ENCODE data around the gene HMG20B.
A peak's percentile ranks its signal among the peaks of the same experiment; 100 is the strongest.
"Not testable (repeated sequence)": the region's sequence is repeated elsewhere in the genome, so short reads cannot be mapped to it uniquely, and the experiment has no call there.

HMG20B gene

DNA sequence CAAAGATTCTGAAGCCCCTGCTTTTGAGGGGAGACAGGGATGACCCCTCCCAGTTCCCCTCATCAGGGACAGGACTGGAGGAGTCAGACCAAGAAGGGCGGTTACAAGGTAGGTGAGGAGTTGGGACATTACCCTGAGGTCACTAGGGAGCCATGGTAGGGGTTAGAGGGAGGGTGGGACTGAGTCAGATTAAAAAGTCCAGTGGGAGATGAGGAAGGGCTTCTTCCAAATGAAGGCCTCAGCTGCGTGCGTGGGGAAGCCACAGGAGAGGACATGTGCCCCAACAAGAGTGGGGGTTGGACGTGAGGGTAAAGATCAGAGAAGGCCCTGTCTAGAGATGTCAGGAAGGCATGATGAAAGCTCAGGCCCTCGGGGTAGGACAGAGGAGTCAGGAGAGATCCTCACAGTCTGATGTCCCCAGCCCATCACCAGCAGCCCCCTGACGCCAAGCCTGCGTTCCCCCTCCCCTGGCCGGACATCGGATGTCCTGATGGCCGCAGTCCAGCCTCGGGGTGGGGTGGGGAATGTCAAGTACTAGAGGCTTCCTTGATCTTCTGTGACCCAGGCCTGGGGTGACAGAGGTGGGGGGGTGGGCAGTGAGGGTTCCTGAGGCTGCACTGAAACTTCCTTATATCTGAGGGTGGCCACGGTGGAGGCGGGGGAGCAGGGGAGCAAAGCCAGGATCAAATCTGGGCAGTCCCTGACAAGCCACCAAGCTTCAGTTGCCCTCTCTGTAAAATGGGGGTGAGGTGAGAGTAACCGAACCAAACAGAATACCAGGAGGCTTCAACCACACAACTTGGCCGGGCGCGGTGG is 8.8 kb upstream of the HMG20B start:
- FAIRE-seq (no peak), DNase-seq (ENCODE audit: insufficient read length) (no peak)
- TF ChIP-seq TAF1 (IDR thresholded peaks at IDR 0.05; ENCODE audit: borderline replicate concordance, low read depth, low read length) (no peak), POLR2AphosphoS5 (IDR thresholded peaks at IDR 0.05; ENCODE audit: low read depth, low read length) (no peak), POLR2A (IDR thresholded peaks at IDR 0.05; ENCODE audit: low read depth, low read length) (no peak)

DNA sequence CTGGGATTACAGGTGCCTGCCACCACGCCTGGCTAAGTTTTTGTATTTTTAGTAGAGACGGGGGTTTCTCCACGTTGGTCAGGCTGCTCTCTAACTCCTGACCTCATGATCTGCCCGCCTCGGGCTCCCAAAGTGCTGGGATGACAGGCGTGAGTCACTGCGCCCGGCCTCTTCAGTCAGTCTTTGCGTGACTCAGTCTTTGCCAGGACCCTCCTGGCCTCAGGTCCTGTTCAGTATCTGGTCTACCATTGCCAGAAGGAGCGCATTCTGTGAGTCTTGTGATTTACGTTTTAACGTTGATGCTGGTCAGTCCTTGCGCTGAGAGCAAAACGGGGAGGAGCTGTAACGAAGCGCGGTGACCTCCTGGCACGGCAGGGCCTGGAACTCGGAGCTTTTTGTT is 7.6 kb upstream of the HMG20B start:
- no peak for FAIRE-seq
- no peak for DNase-seq (ENCODE audit: insufficient read length)
- TF ChIP-seq TAF1 (IDR thresholded peaks at IDR 0.05; ENCODE audit: borderline replicate concordance, low read depth, low read length) (no peak), POLR2A (IDR thresholded peaks at IDR 0.05; ENCODE audit: low read depth, low read length) (no peak)

DNA sequence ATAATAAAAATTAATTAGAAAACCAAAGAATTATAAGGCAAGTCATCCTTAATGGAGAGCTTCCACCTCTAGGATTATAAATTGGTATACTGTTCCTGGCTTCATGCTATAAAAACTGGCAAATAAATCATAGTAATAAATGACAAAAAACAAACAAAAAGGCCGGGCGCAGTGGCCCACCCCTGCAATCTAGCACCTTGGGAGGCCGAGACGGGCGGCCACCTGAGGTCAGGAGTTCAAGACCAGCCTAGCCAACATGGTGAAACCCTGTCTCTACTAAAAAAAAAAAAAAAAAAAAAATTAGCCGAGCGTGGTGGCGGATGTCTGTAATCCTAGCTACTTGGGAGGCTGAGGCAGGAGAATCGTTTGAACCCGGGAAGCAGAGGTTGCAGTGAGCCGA is 2.7 kb upstream of the HMG20B start:
- DNase-seq (ENCODE audit: insufficient read length); FAIRE-seq: not testable (repeated sequence)

DNA sequence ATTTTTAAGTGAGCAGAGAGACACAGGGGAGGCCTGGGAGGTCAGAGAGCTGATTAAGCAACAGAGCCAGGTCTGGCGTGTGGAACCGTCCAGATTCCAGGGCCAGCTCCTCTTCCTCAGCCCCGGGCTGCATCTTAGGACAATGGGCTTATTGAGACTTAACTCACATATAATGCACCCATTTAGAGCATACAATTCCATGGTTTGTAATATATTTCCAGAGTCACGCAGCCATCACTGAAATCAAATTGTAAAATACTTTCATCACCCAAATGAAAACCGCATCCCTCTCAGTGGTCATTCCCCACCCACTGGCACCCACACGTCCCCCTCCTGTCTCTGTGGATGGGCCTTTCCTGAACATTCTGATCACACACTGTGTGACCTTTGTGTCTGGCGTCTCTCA is 2.1 kb upstream of the HMG20B start:
- no peak for DNase-seq (ENCODE audit: insufficient read length)
- no peak for FAIRE-seq
- TF ChIP-seq TAF1 (IDR thresholded peaks at IDR 0.05; ENCODE audit: borderline replicate concordance, low read depth, low read length) = no peak
- TF ChIP-seq POLR2AphosphoS5 (IDR thresholded peaks at IDR 0.05; ENCODE audit: low read depth, low read length) = no peak
- no peak for TF ChIP-seq POLR2A (IDR thresholded peaks at IDR 0.05; ENCODE audit: low read depth, low read length)

DNA sequence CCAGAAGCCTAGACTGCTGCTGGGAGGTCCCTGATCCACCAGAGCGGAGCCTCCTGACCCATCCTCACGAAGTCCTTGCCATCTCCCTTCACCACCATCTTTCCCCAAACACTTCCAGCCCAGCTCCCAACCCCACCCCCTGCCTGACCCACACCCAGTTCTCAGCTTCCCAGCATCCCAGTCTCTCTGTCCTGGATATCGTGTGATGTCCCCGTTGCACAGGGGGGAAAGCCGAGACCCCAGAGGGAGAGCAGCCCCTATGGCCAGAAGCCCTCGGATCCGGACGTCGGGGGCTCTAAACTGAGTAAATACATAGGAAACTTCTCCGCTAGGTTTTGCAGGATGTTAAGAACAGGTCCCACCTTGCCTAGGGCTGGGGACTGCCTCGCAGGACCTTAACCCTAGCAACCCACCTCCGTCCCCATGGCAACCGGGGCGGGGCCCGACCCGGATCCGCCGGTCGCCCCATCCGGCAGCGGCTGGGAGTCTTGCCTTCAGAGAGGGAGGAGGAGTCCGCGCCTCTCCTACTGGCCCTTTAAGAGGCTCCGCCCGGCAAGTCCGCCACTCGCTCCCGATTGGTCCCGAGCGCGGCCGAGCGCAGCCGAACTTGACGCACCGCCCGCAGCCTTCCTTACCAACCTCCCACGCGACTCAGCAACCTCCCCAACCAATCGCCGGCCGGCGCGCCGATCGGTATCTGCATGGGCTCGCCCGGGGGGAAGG is 451 bp upstream of the HMG20B start:
- TF ChIP-seq POLR2A (IDR thresholded peaks at IDR 0.05; ENCODE audit: low read depth, low read length) (no peak), TAF1 (IDR thresholded peaks at IDR 0.05; ENCODE audit: borderline replicate concordance, low read depth, low read length) (no peak), POLR2AphosphoS5 (IDR thresholded peaks at IDR 0.05; ENCODE audit: low read depth, low read length) (no peak)
- DNase-seq (ENCODE audit: insufficient read length) (peak; percentile 98), FAIRE-seq (peak; percentile 100)

DNA sequence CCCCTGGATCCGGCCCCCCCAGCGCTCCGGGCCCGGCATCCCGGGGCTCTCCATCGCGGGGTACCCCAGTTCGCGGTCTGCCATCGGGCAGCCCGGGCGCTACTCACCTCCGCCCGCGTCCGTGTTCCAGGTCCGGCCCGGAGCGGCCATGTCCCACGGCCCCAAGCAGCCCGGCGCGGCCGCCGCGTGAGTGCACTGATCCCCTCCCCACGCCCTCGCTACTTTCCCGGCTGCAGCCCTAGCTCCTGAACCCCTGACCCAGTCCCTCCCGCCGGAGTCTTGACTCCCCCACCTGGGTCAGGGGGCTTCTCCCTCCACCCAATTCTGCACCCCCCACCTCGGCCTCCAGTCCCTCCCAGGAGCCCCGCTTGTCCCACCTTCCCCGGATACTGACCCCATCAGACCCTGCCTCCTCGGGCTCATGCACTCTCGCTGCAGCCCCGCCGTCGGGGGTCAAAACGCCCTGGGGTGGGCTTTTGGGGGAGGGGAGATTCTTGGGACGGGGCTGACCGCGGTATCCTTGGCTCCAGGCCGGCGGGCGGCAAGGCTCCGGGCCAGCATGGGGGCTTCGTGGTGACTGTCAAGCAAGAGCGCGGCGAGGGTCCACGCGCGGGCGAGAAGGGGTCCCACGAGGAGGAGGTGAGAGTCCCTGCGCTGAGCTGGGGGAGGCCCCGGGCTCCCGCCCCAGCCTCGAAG is 566 bp downstream of the HMG20B start:
- TF ChIP-seq POLR2A (IDR thresholded peaks at IDR 0.05; ENCODE audit: low read depth, low read length) (no peak), POLR2AphosphoS5 (IDR thresholded peaks at IDR 0.05; ENCODE audit: low read depth, low read length) (no peak), TAF1 (IDR thresholded peaks at IDR 0.05; ENCODE audit: borderline replicate concordance, low read depth, low read length) (no peak)
- DNase-seq (ENCODE audit: insufficient read length) (no peak), FAIRE-seq (peak; percentile 58)

DNA sequence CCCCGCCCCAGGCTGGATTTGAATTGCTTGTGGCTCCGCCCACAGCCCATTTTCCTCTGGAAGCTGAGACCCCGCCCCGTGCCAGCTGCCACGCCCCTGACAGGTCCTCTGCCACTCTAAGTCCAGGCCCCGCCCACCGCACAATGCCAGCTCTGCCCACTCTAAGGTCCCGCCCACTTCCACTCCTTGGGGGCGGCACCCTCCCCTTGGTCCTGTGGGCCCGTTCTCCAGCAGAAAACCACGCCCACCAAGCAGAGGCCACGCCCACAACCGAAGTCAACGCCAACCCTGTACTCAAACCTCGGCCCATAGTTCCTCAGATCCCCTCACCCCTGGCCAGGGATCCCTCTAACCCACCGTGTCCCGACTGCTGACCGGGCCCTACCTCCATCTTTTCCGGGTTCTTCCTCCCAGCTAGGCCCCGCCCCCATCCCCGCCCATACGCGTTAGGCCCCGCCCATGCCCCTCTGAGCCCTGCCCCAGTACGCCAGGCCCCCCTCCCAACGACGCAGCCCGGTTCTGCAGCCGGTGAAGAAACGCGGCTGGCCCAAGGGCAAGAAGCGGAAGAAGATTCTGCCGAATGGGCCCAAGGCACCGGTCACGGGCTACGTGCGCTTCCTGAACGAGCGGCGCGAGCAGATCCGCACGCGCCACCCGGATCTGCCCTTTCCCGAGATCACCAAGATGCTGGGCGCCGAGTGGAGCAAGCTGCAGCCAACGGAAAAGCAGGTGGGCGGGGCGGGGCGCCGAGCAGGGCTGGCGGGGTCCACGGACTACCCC is 1.3 kb downstream of the HMG20B start:
- FAIRE-seq (peak; percentile 89), DNase-seq (ENCODE audit: insufficient read length) (peak; percentile 85)
- no peak for TF ChIP-seq POLR2AphosphoS5 (IDR thresholded peaks at IDR 0.05; ENCODE audit: low read depth, low read length)
- TF ChIP-seq TAF1 (IDR thresholded peaks at IDR 0.05; ENCODE audit: borderline replicate concordance, low read depth, low read length) = no peak
- TF ChIP-seq POLR2A (IDR thresholded peaks at IDR 0.05; ENCODE audit: low read depth, low read length) = no peak

DNA sequence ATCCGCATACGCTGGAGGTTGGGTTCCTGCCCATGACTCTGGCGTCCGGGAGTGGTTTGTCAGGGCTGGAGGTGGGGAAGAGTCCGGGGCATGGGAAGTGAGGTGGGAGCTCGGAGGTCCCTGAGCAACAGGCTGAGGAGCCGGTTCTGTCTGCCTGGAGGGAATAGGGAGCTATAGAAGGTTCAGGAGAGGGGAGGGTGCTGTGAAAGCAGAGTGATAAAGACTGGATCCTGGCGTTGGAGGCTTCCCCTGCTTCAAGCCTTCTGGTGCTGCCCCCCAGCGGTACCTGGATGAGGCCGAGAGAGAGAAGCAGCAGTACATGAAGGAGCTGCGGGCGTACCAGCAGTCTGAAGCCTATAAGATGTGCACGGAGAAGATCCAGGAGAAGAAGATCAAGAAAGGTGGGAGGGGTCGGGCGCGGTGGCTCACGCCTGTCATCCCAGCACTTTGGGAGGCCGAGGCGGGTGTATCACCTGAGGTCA is 2.6 kb downstream of the HMG20B start:
- FAIRE-seq (no peak), DNase-seq (ENCODE audit: insufficient read length) (no peak)
- TF ChIP-seq TAF1 (IDR thresholded peaks at IDR 0.05; ENCODE audit: borderline replicate concordance, low read depth, low read length) (no peak), POLR2A (IDR thresholded peaks at IDR 0.05; ENCODE audit: low read depth, low read length) (no peak), POLR2AphosphoS5 (IDR thresholded peaks at IDR 0.05; ENCODE audit: low read depth, low read length) (no peak)

DNA sequence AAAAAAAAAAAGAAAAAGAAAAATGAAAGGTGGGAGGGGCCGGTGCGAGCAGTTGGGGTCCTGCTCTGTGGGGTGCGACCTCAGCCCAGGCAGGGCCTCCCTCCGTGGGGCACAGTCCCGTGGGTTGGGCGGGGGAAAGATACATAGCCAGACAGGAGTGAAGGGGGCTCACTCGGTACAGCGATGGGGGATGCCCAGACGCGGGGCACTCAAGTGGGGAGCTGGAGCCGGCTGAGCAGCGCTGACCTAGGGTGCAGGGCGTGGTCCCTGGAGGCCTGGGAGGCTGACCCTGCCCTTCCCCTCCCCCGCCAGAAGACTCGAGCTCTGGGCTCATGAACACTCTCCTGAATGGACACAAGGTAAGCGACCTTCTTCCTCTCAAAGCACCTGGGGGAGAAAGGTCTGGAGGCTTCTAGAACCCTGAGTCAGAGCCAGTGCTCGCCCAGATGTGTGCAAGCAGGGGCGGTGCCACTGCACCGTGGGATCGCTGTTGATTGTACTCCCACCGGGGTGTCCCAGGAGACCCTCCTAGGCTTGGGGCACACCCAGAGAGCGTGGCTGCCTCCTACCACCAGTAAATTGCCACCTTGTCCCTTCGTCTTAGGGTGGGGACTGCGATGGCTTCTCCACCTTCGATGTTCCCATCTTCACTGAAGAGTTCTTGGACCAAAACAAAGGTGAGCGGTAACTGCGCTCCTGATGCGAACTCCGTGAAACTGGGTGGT is 3.4 kb downstream of the HMG20B start:
- no peak for TF ChIP-seq TAF1 (IDR thresholded peaks at IDR 0.05; ENCODE audit: borderline replicate concordance, low read depth, low read length)
- TF ChIP-seq POLR2A (IDR thresholded peaks at IDR 0.05; ENCODE audit: low read depth, low read length) = no peak
- TF ChIP-seq POLR2AphosphoS5 (IDR thresholded peaks at IDR 0.05; ENCODE audit: low read depth, low read length) = no peak
- FAIRE-seq (no peak), DNase-seq (ENCODE audit: insufficient read length) (no peak)

DNA sequence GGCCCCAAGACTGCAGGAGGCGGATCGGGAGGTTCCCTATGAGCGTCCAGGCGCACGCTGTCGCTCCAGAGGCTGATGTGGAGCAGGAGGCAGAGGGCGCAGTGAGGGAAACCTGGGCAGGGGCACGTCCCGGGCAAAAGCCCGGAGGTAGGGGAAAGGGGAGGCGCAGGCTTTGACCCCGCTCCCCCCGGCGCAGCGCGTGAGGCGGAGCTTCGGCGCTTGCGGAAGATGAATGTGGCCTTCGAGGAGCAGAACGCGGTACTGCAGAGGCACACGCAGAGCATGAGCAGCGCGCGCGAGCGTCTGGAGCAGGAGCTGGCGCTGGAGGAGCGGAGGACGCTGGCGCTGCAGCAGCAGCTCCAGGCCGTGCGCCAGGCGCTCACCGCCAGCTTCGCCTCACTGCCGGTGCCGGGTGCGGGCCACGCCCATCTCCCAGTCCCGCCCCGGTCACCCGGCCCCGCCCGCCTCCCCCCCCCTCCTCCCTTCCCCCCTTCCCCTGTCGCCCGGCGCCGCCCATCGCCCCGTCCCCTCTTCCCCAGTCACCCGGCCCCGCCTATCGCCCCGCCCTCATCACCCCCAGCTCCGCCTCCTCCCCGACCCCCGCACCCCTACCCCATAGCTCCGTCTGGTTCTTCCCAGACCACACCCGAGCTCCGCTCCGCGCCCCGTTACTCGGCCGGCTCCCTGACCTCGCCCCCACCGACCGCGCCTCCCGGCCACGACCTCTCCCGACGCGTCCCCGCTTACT is 4.1 kb downstream of the HMG20B start:
- no peak for FAIRE-seq
- no peak for DNase-seq (ENCODE audit: insufficient read length)

More for the DNA sequence above, 4.1 kb downstream of the HMG20B start:
- TF ChIP-seq POLR2A (IDR thresholded peaks at IDR 0.05; ENCODE audit: low read depth, low read length) (no peak), POLR2AphosphoS5 (IDR thresholded peaks at IDR 0.05; ENCODE audit: low read depth, low read length) (no peak), TAF1 (IDR thresholded peaks at IDR 0.05; ENCODE audit: borderline replicate concordance, low read depth, low read length) (no peak)
